HG02588 (cell line): Measurements from ENCODE around the gene ARID1B.

ENCODE experiments used
- ATAC-seq: cut with Tn5 transposase; IDR thresholded peaks from one replicate; pipeline ENCODE4 v1.9.1; 2021; ENCODE audit warnings: mild to moderate bottlenecking, moderate library complexity; ENCODE audit not compliant: unreplicated experiment

The ARID1B gene

GRCh38 chr6:157116426-157116825 is 339.2 kb downstream of the ARID1B start:
- ATAC-seq: no peak

GRCh38 chr6:157117431-157118095 is 340.4 kb downstream of the ARID1B start:
- no peak for ATAC-seq

GRCh38 chr6:157119502-157120027 is 342.4 kb downstream of the ARID1B start:
- ATAC-seq: no peak

- ATAC-seq: no peak
These were observed 343.5 kb downstream of the ARID1B start for GRCh38 chr6:157120534-157121232.

GRCh38 chr6:157121897-157122296 is 344.7 kb downstream of the ARID1B start:
- no peak for ATAC-seq

- ATAC-seq: no peak
These were observed 346.1 kb downstream of the ARID1B start for GRCh38 chr6:157123234-157123633.

GRCh38 chr6:157124485-157125254 is 347.5 kb downstream of the ARID1B start:
- ATAC-seq: no peak

GRCh38 chr6:157125531-157125930 is 348.4 kb downstream of the ARID1B start:
- ATAC-seq: no peak

GRCh38 chr6:157126183-157127098 is 349.3 kb downstream of the ARID1B start:
- no peak for ATAC-seq

- no peak for ATAC-seq
These were observed 351.1 kb downstream of the ARID1B start for GRCh38 chr6:157128235-157128775.

GRCh38 chr6:157131250-157131649 is 354.1 kb downstream of the ARID1B start:
- no peak for ATAC-seq

- ATAC-seq: no peak
These were observed 356.7 kb downstream of the ARID1B start for GRCh38 chr6:157133856-157134255.

- ATAC-seq: no peak
These were observed 357.3 kb downstream of the ARID1B start for GRCh38 chr6:157134402-157135047.

- no peak for ATAC-seq
These were observed 358.5 kb downstream of the ARID1B start for GRCh38 chr6:157135691-157136090.

- ATAC-seq: no peak
These were observed 360.3 kb downstream of the ARID1B start for GRCh38 chr6:157137501-157137900.

- no peak for ATAC-seq
These were observed 362.0 kb downstream of the ARID1B start for GRCh38 chr6:157139054-157139708.

GRCh38 chr6:157143171-157143889 is 366.2 kb downstream of the ARID1B start:
- no peak for ATAC-seq
